KOPT-K1 (cell line): ENCODE data around the gene DPYSL4.

Source experiments
- H3K27ac ChIP-seq: fragments of 200-600 bp; sonication (generic); 2 replicates; pipeline ENCODE4 v1.5.1; 2016; ENCODE audit warnings: antibody characterized with exemption, mild to moderate bottlenecking, low read depth, low read length; ENCODE audit not compliant: poor library complexity, severe bottlenecking
- H3K36me3 ChIP-seq: fragments of 200-600 bp; sonication (generic); 2 replicates; pipeline ENCODE4 v1.5.1; 2017; ENCODE audit warnings: antibody characterized with exemption, mild to moderate bottlenecking, low read length, moderate library complexity; ENCODE audit not compliant: insufficient read depth
- H3K9me3 ChIP-seq: fragments of 200-600 bp; sonication (generic); 2 replicates; pipeline ENCODE4 v1.5.1; 2017; ENCODE audit warnings: antibody characterized with exemption, low read length, mild to moderate bottlenecking; ENCODE audit not compliant: insufficient read depth, poor library complexity, severe bottlenecking

DPYSL4 gene

GRCh38 chr10:132189016-132189415, 2.3 kb downstream of the DPYSL4 start:
- no peaks in the 10 kb centered on the region for H3K9me3 ChIP-seq
- no peaks in the 10 kb centered on the region for H3K36me3 ChIP-seq
- H3K27ac ChIP-seq = no peak overlapping the region

GRCh38 chr10:132189810-132190422, 3.2 kb downstream of the DPYSL4 start:
- H3K9me3 ChIP-seq = no peaks in the 10 kb centered on the region
- H3K27ac ChIP-seq = no peak overlapping the region
- no peaks in the 10 kb centered on the region for H3K36me3 ChIP-seq

- Histone ChIP-seq H3K9me3 (no peaks in the 10 kb centered on the region), H3K27ac (no peak overlapping the region), H3K36me3 (no peaks in the 10 kb centered on the region)
Measured at GRCh38 chr10:132192076-132192975, 5.6 kb downstream of the DPYSL4 start.

GRCh38 chr10:132192991-132193665, 6.4 kb downstream of the DPYSL4 start:
- H3K27ac ChIP-seq = no peak overlapping the region
- H3K9me3 ChIP-seq = no peaks in the 10 kb centered on the region
- no peaks in the 10 kb centered on the region for H3K36me3 ChIP-seq

GRCh38 chr10:132193907-132194552, 7.3 kb downstream of the DPYSL4 start:
- no peaks in the 10 kb centered on the region for H3K9me3 ChIP-seq
- no peak overlapping the region for H3K27ac ChIP-seq
- H3K36me3 ChIP-seq = no peaks in the 10 kb centered on the region

GRCh38 chr10:132194726-132195125, 8.0 kb downstream of the DPYSL4 start:
- no peaks in the 10 kb centered on the region for H3K9me3 ChIP-seq
- H3K36me3 ChIP-seq = no peaks in the 10 kb centered on the region
- no peak overlapping the region for H3K27ac ChIP-seq

- no peak overlapping the region for H3K27ac ChIP-seq
- no peaks in the 10 kb centered on the region for H3K9me3 ChIP-seq
- H3K36me3 ChIP-seq = no peaks in the 10 kb centered on the region
Measured at GRCh38 chr10:132195366-132196075, 8.8 kb downstream of the DPYSL4 start.

- Histone ChIP-seq H3K27ac (no peak overlapping the region), H3K36me3 (no peaks in the 10 kb centered on the region), H3K9me3 (no peaks in the 10 kb centered on the region)
Measured at GRCh38 chr10:132196178-132197113, 9.7 kb downstream of the DPYSL4 start.

GRCh38 chr10:132197271-132198067, 10.7 kb downstream of the DPYSL4 start:
- Histone ChIP-seq H3K9me3 (no peaks in the 10 kb centered on the region), H3K36me3 (no peaks in the 10 kb centered on the region), H3K27ac (no peak overlapping the region)

GRCh38 chr10:132198068-132198370, 11.3 kb downstream of the DPYSL4 start:
- Histone ChIP-seq H3K27ac (no peak overlapping the region), H3K9me3 (no peaks in the 10 kb centered on the region), H3K36me3 (no peaks in the 10 kb centered on the region)

- Histone ChIP-seq H3K9me3 (no peaks in the 10 kb centered on the region), H3K36me3 (no peaks in the 10 kb centered on the region), H3K27ac (no peak overlapping the region)
Measured at GRCh38 chr10:132198381-132199181, 11.8 kb downstream of the DPYSL4 start.

- no peak overlapping the region for H3K27ac ChIP-seq
- H3K9me3 ChIP-seq = no peaks in the 10 kb centered on the region
- H3K36me3 ChIP-seq = no peaks in the 10 kb centered on the region
Measured at GRCh38 chr10:132199268-132199853, 12.6 kb downstream of the DPYSL4 start.
